Fibroblast of the aortic adventitia (primary cell): ENCODE results near the gene THEM4. TPM values are rescaled to one million over a fixed set of nuclear protein-coding genes. Genes with fewer than 3 reads are reported as not detected.

Experiments used
- DNase-seq: peaks from one replicate; pipeline ENCODE4 v3.0.0-alpha.2; 2010; ENCODE audit warnings: low read depth
- H3K4me3 ChIP-seq: 2 replicates; pipeline ENCODE4 v1.5.1; 2011; ENCODE audit warnings: low read depth, mild to moderate bottlenecking, control low read depth, low read length, moderate library complexity
- total RNA-seq: library from RNA; depleted of rRNA; stranded (reverse); fragments of >200 nt; gene quantifications from 2 replicates; pipeline ENCODE4 v1.2.3, GENCODE V29; 2012; ENCODE audit warnings: low replicate concordance
- TF ChIP-seq, protein P1 (sequence below): IDR thresholded peaks from 2 replicates; pipeline ENCODE4 v1.5.1; 2011; ENCODE audit warnings: mild to moderate bottlenecking, low read length, control low read depth, inconsistent platforms; ENCODE audit not compliant: insufficient read depth

THEM4 gene
- total RNA-seq, 1 donor = 18.3 TPM

DNA sequence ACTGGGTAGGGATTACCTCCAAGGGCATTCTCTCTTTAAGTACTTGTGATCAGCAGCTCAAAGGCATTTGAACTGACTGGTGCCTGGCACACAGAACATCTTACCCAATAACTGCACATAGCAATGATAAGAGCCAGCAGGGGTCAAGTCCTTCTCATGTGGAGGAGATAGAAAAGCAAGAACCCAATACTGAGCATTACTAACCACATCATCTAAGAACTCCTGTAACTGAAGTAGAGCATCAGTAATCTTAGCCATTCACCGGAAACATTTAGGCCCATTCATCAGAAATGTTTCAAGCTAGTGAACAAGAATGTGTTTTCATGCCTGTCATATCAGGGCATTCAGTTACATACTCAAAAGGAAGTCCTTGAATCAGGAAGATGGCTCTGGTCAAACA lies 33.6 kb upstream of the THEM4 start:
- TF ChIP-seq, protein P1, sequence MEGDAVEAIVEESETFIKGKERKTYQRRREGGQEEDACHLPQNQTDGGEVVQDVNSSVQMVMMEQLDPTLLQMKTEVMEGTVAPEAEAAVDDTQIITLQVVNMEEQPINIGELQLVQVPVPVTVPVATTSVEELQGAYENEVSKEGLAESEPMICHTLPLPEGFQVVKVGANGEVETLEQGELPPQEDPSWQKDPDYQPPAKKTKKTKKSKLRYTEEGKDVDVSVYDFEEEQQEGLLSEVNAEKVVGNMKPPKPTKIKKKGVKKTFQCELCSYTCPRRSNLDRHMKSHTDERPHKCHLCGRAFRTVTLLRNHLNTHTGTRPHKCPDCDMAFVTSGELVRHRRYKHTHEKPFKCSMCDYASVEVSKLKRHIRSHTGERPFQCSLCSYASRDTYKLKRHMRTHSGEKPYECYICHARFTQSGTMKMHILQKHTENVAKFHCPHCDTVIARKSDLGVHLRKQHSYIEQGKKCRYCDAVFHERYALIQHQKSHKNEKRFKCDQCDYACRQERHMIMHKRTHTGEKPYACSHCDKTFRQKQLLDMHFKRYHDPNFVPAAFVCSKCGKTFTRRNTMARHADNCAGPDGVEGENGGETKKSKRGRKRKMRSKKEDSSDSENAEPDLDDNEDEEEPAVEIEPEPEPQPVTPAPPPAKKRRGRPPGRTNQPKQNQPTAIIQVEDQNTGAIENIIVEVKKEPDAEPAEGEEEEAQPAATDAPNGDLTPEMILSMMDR = no peak
- DNase-seq = no peak
- H3K4me3 ChIP-seq = no peak overlapping the region

DNA sequence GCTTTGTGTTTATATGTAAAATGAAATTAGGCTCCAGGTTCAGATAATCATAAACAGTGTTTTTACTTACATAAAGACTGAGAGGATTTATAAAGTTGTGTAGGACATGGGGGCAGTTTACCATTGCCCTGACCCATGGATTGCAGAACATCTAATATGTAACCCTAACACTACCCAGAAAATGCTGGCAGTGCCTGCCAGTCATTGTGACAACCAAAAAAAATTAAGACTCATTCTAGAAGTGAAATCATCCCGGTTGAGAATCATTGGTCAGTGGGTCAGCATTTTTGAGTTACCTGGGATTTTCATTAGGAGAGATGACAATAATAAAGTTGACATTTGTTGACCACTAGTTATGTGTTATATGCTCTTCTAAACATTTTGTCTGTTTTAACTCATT lies 31.2 kb upstream of the THEM4 start:
- no peak overlapping the region for H3K4me3 ChIP-seq
- TF ChIP-seq, protein P1 = no peak

DNA sequence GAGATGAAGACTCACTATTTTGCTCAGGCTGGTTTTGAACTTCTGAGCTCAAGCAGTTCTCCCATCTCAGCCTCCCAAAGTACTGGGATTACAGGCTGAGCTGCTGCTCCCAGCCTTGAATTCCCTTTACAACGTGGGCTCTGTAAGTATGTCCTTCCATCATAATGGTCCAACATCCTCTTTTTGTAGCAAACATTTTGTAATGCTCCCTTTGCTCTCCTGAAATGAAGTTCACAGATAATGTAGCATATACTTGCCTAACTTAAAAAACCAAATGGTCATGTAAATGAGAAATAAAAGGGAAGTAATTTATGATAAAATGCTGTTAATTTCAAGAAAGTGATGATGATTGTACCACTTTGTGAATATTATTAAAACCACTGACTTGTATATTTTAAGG lies 30.5 kb upstream of the THEM4 start:
- TF ChIP-seq, protein P1 = no peak
- no peak for DNase-seq
- H3K4me3 ChIP-seq = no peak overlapping the region

More for the DNA sequence above, 31.2 kb upstream of the THEM4 start:
- no peak for DNase-seq

DNA sequence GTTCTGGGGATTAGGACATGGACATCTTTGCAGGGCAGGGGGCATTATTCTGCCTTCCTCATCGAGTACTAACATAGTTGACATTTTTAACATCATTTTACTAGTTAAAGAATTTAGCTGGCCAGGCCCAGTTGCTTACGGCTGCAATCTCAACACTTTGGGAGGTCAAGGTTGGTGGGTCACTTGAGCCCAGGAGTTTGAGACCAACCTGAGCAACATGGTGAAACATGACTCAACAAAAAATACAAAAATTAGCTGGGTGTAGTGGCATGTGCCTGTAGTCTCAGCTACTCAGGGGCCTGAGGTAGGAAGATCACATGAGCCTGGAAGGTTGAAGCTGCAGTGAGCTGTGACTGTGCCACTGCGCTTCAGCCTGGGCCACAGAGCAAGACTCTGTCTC lies 29.8 kb upstream of the THEM4 start:
- DNase-seq = no peak
- H3K4me3 ChIP-seq = no peak overlapping the region
- TF ChIP-seq, protein P1 = no peak

DNA sequence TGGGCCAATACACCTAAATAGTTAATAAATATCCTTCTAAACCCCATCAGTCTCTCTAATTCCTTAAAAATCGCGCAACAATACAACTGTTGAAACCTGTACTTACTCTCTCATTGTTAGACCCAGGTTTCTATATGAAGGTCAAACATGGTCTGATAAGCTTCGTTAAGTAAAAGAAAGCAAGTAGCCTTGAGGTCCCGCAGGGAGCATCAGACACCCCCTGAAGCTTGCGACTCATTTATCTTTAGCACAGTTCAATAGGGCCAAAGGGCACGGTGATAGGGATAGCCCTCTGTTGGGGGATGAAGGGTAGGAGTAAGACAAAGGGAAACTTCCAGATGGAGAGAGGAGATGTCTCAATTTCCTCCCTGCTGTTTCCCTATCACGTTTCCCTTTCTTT lies 27.3 kb upstream of the THEM4 start:
- DNase-seq = no peak
- TF ChIP-seq, protein P1 = no peak

DNA sequence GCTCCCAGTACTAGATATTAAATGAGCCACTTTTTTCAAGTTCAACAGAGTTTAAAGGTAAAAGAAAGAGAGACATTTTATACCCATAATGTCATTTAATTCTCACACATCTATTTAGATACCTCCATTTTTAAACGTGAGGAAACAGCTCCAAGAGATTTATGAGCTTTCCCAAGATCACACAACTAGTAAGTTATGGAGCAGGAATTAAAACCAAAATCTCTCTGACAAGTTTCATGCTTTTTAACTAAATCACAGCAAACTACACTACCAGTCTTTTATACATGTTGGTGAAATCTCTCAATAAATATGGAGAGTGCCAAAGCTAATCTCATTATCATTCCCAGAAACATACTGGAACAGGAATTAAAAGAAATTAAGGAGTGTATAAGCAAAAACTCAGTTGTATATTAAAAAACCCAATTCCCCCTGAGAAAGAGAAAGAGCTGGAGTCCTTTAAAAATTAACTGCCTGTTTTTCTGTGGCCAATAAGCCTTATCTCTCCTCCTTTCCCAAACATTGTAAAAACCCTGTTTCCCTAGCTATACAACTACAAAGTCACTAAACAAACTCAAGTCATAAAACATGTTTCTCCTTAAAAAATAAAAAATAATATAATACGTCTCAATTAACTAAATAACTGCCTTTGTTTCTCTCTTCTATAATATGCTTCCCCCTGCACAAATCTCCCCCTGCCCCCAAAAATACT lies 26.7 kb upstream of the THEM4 start:
- H3K4me3 ChIP-seq = no peak overlapping the region
- DNase-seq = no peak
- TF ChIP-seq, protein P1 = no peak

More for the DNA sequence above, 27.3 kb upstream of the THEM4 start:
- H3K4me3 ChIP-seq = no peak overlapping the region

DNA sequence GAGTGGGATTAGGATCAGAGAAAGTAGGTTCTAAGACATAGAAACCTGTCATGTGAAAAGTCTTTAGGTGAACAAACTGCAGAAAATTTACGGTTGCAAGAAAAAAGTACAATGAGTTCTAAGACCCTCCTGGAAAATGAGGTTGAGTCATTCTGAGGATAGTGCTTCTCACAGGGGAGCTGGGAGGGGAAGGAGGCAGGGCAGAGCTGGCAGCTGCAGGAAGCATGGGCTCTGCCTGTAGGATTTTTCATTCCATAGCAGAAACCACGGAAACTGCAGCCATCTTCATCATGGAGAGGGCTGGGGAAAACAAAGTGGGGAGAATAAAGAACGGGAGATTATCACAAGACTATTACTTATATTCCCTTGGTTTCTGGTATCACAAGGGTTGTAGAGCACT lies 25.8 kb upstream of the THEM4 start:
- TF ChIP-seq, protein P1 = no peak
- no peak overlapping the region for H3K4me3 ChIP-seq
- DNase-seq = no peak
